Osteoblast (primary cell): ENCODE data around the gene PPARD. TPM values are rescaled to one million over a fixed set of nuclear protein-coding genes. Genes with fewer than 3 reads are reported as not detected.

Source experiments
- DNase-seq: peaks from one replicate; pipeline ENCODE4 v3.0.0; 2011; ENCODE audit warnings: low spot score, mixed read lengths; ENCODE audit not compliant: insufficient read length; ENCODE audit errors: missing footprints
- H2AFZ ChIP-seq: 2 replicates; pipeline ENCODE4 v1.6.0; 2011; ENCODE audit warnings: mild to moderate bottlenecking, low read length
- H3K27ac ChIP-seq: 2 replicates; pipeline ENCODE4 v1.5.1; 2011; ENCODE audit warnings: mild to moderate bottlenecking, low read depth, low read length, moderate library complexity
- H3K27me3 ChIP-seq: 2 replicates; pipeline ENCODE4 v1.6.0; 2012; ENCODE audit warnings: mild to moderate bottlenecking, control low read depth, inconsistent platforms, low read length, moderate library complexity; ENCODE audit not compliant: insufficient read depth
- H3K36me3 ChIP-seq: 2 replicates; pipeline ENCODE4 v1.5.1; 2011; ENCODE audit warnings: mild to moderate bottlenecking, low read length, control low read depth, moderate library complexity; ENCODE audit not compliant: insufficient read depth
- H3K4me1 ChIP-seq: 2 replicates; pipeline ENCODE4 v1.5.1; 2011; ENCODE audit warnings: mild to moderate bottlenecking, low read length, control low read depth, moderate library complexity; ENCODE audit not compliant: insufficient read depth
- H3K4me2 ChIP-seq: 2 replicates; pipeline ENCODE4 v1.6.0; 2011; ENCODE audit warnings: mild to moderate bottlenecking, low read length; ENCODE audit not compliant: insufficient read depth
- H3K4me3 ChIP-seq: fragments of 200-600 bp; sonication (generic); 3 replicates; pipeline ENCODE4 v1.5.1; 2012; ENCODE audit warnings: mild to moderate bottlenecking, low read length, inconsistent platforms; ENCODE audit not compliant: insufficient read depth
- H3K79me2 ChIP-seq: 2 replicates; pipeline ENCODE4 v1.6.0; 2012; ENCODE audit warnings: mild to moderate bottlenecking, low read length, control low read depth, inconsistent platforms; ENCODE audit not compliant: insufficient read depth
- H3K9me3 ChIP-seq: 2 replicates; pipeline ENCODE4 v1.5.1; 2011; ENCODE audit warnings: low read depth, low read length, control low read depth
- H4K20me1 ChIP-seq: 2 replicates; pipeline ENCODE4 v1.6.0; 2012; ENCODE audit warnings: mild to moderate bottlenecking, low read length, control low read depth; ENCODE audit not compliant: insufficient read depth
- CTCF ChIP-seq: IDR thresholded peaks from 2 replicates; pipeline ENCODE4 v1.5.1; 2011; ENCODE audit warnings: mild to moderate bottlenecking, low read depth, low read length, moderate library complexity; ENCODE audit errors: extremely low read depth
- total RNA-seq: library from RNA; depleted of rRNA; stranded (reverse); fragments of >200 nt; gene quantifications from 2 replicates; pipeline ENCODE4 v1.2.3, GENCODE V29; 2012

The PPARD gene
- total RNA-seq, 1 donor = 12.3 TPM

- H3K27me3 ChIP-seq = no peaks in the 10 kb centered on the region
- no peak for TF ChIP-seq CTCF
- peaks cover 5% of the 10 kb centered on the region for H4K20me1 ChIP-seq
- peaks cover 71% of the 10 kb centered on the region for H3K36me3 ChIP-seq
- H3K4me1 ChIP-seq = peaks cover 38% of the 10 kb centered on the region
- DNase-seq = peak; percentile 61
- H3K79me2 ChIP-seq = peaks cover 91% of the 10 kb centered on the region
- no peaks in the 10 kb centered on the region for H3K9me3 ChIP-seq
- H3K4me3 ChIP-seq = no peak overlapping the region
- no peak overlapping the region for H2AFZ ChIP-seq
- no peak overlapping the region for H3K4me2 ChIP-seq
- H3K27ac ChIP-seq = no peak overlapping the region
Measured at GRCh38 chr6:35356391-35356790, 14.0 kb downstream of the PPARD start.

- no peak for DNase-seq
- H3K27ac ChIP-seq = peak overlapping the region; percentile 87
- peaks cover 92% of the 10 kb centered on the region for H3K79me2 ChIP-seq
- no peak overlapping the region for H2AFZ ChIP-seq
- H3K27me3 ChIP-seq = no peaks in the 10 kb centered on the region
- peaks cover 5% of the 10 kb centered on the region for H4K20me1 ChIP-seq
- H3K4me3 ChIP-seq = no peak overlapping the region
- H3K36me3 ChIP-seq = peaks cover 63% of the 10 kb centered on the region
- peaks cover 39% of the 10 kb centered on the region for H3K4me1 ChIP-seq
- TF ChIP-seq CTCF = no peak
- no peak overlapping the region for H3K4me2 ChIP-seq
- H3K9me3 ChIP-seq = no peaks in the 10 kb centered on the region
Measured at GRCh38 chr6:35357677-35358076, 15.3 kb downstream of the PPARD start.

GRCh38 chr6:35358086-35358485 is 15.7 kb downstream of the PPARD start:
- TF ChIP-seq CTCF = no peak
- Histone ChIP-seq H3K4me2 (no peak overlapping the region), H3K27me3 (no peaks in the 10 kb centered on the region), H2AFZ (no peak overlapping the region), H3K27ac (peak overlapping the region; percentile 87), H3K36me3 (peaks cover 60% of the 10 kb centered on the region), H3K79me2 (peaks cover 92% of the 10 kb centered on the region), H4K20me1 (peaks cover 5% of the 10 kb centered on the region), H3K9me3 (no peaks in the 10 kb centered on the region), H3K4me1 (peaks cover 43% of the 10 kb centered on the region), H3K4me3 (no peak overlapping the region)
- DNase-seq = no peak

- Histone ChIP-seq H3K4me2 (peak overlapping the region; percentile 40), H3K79me2 (peaks cover 92% of the 10 kb centered on the region), H3K4me1 (peaks cover 48% of the 10 kb centered on the region), H3K27ac (peak overlapping the region; percentile 87), H3K36me3 (peaks cover 50% of the 10 kb centered on the region), H3K27me3 (no peaks in the 10 kb centered on the region), H4K20me1 (peaks cover 5% of the 10 kb centered on the region), H3K4me3 (no peak overlapping the region), H3K9me3 (no peaks in the 10 kb centered on the region), H2AFZ (no peak overlapping the region)
- no peak for DNase-seq
- TF ChIP-seq CTCF = no peak
Measured at GRCh38 chr6:35359346-35359743, 17.0 kb downstream of the PPARD start.
